HG03520 (cell line): Measurements from ENCODE around the gene ARMC6.

Source experiments
- ATAC-seq: cut with Tn5 transposase; IDR thresholded peaks from one replicate; pipeline ENCODE4 v1.9.1; 2021; ENCODE audit warnings: mild to moderate bottlenecking, moderate library complexity; ENCODE audit not compliant: unreplicated experiment

The ARMC6 gene

DNA sequence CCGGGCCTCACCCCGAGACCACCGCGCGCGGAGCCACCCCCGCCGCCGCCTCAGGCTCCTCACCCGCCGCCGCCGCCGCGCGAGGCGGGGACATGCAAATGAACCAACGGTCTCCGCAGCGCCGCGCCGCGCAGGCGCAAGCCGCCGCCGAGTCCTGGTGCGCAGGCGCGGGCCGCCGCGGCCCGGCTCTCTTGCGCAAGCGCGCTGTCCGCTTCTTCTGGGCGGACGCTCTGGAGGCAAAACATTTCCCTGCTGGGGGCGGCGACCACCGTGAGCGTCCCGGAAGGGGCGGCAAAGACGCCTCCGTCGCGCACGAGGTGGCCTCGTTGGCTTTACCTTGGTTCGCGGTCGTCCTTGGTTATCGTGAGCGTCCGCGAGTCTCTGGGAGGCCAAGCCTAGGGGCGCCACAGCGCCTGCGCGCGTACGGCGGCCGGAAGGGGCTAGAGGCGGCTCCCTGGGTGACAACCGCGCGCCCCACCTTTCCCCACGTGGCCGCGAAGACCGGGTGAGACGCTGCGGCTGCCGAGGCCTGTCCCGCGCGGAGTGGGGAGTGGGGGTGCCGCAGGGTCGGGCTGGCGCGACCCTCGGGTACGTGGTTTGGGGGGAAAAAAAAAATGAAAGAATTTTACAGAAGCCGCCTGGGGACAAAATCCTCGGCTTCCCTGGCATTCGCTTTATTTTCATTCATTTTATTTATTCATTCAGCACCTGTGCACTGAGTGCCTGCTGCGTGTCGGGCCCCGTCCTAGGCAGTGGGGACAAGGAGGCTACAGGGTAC is at the start of gene ARMC6, which contains the start of gene SUGP2:
Gene ARMC6 (plus strand): TSS at position 178 of the 778 bp plus-strand sequence. CDS start 607 bp downstream, outside the sequence.
Gene SUGP2 (minus strand): TSS at position 92 of the 778 bp plus-strand sequence. CDS start 2,446 bp downstream, outside the sequence.
- ATAC-seq, result peak; percentile 67

DNA sequence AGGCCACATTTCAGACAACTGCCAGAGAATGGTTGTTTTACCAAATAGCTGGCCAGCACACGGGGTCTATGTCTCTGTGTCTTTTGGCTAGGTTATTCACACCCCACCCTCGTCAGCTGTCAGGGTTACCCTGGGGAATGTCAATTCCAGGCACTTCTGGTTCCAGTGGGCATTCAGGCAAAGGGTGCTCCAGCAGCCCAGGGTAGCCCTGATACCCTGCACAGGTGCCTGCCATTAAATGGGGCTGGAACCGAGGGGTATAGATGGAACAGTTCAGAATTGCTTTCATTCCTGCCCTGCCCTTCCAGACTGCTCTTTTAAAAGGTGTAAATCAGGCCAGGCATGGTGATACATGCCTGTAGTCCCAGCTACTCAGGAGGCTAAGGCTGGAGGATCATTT is 49.2 kb upstream of the ARMC6 start:
- ATAC-seq, result no peak

DNA sequence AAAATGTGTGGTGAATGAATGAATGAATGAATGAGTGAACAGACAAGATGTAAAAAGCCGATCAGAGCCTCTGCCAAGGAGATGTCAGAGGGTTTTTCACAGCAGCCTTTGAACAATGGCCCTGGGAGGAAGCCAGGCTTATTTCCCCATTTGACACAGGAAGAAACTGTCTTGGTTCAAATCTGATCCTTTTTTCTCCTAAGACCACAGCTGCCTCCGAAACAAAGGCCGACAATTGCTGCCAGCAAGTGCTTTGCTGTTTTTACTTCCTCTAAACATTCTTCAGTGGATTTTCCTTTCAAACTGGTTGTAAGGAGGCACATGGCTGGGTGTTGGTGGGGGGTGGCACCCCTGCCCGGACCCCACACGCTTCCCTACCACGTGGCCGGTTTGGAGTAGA is 48.1 kb upstream of the ARMC6 start:
- ATAC-seq, result no peak

DNA sequence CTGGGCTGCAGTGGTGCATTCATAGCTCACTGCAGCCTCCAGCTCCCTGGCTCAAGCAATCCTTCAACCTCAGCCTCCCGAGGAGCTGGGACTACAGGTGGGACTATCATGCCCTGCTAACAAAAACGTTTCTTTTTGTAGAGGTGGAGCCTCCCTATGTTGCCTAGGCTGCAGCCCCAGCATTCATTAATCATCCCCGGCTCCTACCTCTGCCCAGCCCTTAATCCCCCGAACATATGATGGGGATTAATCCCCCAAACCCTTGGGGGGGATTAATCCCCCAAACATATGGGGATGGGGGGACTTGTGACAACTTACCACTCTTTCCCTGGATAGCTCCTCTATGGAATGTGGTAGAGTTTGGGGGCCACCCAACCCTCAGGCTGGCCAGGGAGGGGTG is 45.9 kb upstream of the ARMC6 start:
- ATAC-seq, result no peak

DNA sequence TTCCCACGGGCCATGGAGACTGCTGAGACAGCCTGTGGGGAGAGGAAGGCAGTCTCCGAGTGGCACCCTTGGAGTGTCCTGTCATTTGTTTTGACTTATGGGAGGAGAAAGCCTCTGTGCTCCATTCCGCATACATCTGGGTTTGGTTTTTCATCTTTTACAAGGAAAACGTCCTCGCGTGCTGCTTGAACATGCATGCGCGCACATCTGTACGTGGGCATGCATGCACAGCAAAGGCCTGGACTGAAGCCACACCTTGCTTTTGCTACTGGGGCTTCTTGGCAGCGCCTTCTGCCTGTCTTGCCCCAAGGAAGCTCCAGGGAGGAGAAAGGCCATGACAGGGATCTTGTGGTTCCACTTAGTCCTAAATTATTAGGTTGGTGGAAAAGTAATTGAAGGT is 44.1 kb upstream of the ARMC6 start:
- no peak for ATAC-seq

DNA sequence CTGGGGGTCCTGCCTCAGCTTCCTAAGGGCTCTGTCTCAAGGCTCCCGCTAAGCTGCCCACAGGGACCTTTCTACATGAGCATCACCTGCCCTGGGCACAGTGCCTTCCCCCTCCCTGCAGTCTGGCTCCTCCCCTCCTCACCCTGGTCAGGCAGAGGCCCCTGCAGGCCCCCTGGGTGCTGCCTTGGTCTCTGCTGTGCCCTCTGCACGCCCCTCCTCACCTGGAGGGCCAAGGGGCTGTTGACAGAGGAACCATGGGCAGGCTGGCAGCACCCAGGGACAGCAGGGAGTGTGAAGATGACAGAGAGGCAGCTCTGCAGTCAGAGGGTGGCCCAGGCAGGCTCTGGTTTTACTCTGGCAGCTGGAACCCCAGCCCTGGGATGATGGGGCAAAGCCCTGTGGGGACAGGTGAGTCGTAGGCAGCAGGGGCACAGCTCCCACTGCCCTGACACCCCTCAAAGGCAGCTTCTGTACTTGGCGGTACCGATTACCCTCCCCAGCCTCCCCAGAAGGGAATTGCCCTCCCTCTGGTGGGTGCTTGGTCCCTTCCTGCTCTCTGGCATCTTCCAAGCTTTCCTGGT is 43.2 kb upstream of the ARMC6 start:
- no peak for ATAC-seq

DNA sequence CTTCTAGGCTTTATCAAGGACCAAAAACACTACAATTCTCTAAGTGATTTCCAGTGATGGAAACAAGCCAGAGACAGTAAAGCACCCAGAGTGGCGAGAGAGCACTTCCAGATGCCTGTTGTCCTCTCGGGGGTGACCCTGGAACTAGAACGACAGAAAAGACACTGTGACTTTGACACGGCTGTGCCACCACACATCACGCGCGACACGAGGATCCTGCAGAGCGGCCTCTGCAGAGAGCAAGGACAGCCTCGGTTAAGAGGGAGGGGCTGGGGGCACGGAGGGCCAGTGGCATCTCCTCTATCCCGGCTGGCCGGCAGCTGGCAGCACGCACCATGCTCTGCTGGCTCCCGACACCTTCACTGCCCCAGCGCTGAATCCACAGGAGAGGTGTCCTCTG is 42.4 kb upstream of the ARMC6 start:
- no peak for ATAC-seq

DNA sequence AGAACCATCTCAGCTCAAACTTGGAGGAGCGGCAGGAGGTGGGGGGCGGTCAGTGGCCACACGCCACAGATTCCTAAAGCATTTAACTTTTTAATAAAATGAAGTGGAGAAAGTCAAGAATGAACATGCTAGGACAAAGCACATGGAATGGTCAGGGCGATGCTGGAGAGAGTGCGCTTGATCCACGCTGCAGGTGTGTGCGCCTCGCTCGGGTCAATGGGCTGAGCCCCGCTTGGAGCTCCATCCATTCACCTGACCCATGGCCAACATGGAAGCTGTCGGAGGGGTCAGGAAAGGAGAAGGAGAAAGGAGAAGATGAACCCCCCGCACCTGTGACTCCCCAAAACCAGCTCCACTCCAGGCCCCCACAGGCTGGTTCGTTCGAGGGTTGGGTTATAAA is 41.9 kb upstream of the ARMC6 start:
- no peak for ATAC-seq

DNA sequence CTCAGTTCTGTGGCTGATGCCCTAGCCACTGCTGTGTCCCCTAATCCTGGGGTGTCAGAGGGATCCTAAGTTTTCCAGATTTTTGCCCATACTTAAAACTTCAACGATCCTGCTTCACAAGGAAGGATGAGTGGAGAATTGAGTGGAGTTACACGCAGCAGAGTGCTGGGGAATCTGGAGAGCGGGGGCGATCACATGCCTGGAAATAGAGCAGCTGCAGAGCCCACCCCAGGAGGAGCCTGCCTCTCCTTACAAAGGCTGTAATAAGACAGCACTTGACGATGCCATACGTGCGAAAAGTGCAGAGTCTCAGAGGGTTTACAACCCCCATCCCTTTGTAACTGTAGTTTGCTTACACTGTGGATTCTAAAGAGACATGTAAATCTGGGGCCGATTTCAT is 40.7 kb upstream of the ARMC6 start:
- ATAC-seq, result no peak

DNA sequence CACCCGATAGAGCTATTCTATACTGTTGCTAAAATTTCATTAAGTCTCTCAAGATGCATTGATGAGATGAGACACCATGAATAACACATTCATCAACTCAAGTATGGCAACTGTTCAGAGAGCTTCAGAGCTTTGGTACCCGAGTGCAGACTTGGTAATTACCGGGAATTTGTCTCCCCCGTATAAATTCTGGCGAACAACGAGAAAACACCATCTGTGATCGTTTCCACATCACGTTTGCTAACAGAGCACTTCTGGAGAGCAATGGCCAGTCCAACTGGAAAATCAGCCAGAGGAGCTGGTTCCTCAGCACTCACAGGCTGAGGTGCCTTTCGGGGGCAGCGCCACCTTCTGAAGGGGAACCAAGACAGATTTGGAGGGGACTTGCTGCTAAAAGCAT is 40.3 kb upstream of the ARMC6 start:
- no peak for ATAC-seq

DNA sequence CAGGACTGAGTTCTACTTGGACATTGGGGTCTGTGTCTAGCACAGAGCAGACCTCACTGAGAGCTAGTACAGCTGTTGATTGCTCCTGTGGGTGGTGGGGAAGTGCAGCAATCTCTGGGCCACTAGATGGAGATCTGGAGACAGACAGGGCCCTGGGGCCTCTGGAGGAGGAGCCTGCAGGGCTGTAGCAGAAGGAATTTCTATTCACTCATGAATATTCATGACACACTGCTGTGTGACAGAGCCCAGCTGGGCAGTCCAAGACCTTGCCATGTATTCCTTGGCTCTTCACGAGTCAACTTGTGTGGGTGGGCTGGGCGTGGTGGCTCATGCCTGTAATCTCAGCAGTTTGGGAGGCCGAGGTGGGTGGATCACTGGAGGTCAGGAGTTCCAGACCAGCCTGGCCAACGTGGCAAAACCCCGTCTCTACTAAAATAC is 37.6 kb upstream of the ARMC6 start:
- no peak for ATAC-seq

DNA sequence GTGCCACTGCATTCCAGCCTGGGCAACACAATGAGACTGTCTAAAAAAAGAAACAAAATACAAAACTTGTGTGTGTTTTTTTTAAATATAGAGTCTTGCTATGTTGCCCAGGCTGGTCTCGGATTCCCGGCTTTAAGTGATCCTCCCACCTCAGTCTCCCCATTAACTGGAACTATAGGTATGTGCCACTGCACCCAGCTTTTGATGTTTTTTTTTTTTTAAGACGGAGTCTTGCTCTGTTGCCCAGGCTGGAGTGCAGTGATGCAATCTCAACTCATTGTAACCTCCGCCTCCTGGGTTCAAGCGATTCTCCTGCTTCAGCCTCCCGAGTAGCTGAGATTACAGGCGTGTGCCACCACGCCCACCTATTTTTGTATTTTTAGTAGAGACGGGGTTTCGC is 37.1 kb upstream of the ARMC6 start:
- no peak for ATAC-seq

DNA sequence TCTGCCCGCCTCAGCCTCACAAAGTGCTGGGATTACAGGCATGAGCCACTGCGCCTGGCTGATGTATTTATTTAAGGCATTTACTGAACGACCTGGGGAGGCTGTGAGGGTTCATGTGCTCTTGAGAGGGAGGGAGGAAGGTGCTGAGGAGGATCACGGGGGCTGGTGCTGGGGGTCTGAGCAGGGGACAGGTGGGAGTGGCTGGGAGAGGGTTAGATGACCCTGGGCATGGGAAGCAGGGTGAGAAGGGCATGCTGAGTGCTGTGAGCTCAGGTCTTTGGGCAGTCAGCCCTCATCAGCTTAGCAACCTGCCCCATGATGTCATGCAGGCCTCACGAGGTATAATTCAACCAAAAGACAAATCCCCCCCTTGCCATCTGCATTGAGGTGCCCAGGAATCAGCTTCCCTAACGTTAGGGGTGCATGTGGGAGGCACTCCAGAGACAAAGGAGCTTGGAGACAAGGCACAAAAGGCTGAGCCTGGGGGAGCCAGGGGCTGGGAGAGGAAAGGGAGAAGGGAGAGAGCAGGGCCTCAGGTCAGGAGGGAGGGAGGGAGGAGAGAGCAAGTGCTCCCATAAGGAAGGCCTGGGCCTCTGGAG is 36.5 kb upstream of the ARMC6 start:
- ATAC-seq, result no peak

DNA sequence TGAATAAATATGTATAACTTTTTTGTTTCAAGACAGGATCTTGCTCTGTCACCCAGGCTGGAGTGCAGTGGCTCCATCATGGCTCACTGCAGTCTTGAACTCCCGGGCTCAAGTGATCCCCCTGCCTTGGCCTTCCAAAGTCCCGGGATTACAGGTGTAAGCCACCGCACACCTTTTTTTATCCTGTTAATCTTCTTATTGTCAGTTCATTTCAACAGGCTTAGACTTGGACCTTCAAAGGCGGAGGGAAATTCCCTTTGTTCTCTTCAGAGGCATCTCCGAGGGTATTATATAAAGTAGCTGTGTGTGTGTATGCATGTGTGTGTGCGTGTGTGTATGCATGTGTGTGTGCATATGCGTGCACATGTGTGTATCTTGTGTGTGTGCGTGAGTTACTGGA is 35.1 kb upstream of the ARMC6 start:
- ATAC-seq, result no peak

DNA sequence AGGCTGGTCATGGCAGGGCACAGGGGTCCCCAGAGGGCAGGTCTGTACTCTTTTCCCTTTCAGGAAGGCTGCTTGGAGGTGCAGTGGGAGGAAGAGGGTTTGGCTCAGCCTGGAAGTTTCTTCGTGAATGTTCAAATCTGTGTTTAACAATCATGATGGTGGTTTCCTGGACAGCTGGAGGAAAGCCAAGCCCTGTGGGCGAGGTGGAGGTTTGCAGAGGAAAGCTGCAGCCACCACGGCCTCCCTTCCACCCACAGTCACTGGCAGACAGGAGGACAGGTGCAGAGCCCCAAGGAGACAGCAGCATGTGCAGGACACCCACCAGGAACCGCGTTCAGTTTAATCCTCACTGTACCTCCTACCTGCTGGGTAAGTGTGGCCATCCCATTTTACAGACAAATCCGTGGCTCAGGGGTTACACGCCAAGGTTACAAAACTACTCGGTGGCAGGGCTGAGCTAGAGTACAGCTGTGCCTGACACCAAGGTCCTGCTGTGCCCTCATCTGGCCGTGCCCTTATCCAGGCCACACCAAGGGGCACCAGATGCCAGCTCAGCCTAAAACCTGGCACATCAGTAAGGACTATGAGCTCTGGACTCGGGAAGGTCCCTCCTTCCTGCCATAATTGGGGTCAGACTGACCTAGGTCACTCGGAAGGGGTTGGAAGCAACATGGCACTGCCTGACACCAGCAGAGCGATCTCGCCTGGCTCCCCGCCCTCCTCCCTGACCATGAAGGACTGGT is 34.2 kb upstream of the ARMC6 start:
- no peak for ATAC-seq

DNA sequence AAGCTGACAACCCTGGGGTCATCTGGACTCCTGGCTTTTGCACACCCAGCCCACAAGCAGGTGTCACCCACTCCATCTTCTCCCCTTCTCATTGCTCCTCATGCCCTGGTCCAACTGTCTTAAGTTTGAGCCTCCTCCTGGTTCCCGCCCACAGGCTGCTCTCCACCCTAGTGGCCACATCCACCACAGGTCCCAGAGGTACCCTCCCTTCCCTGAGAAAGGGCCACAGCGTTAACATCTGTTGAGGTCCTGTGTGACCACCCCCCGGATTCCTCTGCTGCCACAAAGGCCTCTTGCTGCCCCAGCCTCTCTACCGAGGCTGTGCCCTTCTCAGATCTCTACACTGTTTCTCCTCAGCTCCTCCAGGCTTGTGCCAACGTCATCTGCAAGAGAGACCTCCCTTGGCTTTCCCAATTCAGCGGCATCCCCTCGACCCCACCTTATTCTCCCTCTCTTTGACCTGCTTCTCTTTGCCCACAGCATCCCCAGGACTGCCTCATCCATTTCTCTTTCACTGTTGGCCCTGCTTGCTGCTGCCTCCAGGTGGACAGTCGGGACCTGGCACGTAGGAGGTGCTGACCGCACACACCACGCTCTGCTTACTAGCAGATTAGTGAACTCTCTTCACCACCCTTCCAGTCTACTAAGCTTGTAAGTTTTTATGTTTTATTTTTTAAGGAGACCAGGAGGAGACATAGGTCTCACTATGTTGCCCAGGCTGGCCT is 33.3 kb upstream of the ARMC6 start:
- ATAC-seq, result no peak

DNA sequence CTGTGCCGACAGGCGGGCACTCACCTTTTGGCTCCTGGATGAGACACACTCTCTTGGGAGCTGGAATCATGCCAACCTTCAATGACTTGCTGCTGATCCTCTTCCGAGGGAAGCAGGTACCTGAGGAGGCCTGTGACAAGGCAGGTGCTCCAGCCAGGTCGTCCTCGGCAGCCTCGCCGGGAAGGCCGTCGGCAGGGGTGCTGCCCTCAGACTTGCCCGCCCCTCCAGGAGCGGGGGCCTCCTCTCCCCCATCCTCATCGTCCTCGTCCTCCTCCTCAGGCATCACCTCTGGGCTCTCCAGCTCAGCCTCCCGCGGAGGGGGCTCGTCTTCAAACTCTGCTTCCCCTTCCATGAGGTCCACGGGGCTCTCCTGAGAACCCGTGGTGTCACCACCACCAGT is 29.3 kb upstream of the ARMC6 start:
- ATAC-seq, result no peak

DNA sequence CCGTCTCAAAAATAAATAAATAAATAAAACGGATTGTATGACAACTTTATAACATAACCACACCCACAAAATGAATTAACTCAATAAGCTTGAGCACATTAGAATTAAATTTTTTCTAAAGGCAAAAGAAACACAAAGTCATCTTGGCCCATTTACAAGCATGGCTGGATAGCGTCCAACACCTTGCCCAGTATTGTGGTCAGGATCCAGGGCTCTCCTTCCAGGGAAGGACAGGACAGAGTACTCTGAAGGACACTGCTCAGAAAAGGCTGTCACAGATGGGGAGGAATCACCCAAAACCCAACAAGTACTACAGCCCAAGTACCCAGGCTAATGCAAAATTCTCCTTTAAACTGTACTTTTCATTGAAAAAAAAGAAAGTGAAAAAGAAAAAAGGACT is 27.2 kb upstream of the ARMC6 start:
- ATAC-seq, result no peak

DNA sequence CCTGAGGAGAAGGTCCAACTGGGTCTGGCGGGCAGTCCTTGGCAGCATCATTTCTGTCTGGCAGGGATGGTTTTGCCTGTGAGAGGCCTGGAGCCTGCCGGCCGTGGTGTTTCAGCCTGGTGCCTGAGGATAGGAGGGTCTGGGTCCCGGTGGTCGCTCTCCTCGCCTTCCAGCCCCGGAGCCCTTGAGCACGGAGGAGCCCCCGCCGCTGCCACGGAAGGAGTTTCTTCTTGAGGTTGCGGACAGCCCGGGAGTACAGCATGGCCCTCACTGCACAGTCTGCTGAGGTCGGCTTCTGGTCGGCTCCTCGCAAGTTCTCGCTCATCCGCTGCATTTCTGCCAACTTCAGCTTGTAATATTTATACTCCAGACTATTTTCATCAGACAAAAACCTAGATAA is 23.5 kb upstream of the ARMC6 start:
- no peak for ATAC-seq

DNA sequence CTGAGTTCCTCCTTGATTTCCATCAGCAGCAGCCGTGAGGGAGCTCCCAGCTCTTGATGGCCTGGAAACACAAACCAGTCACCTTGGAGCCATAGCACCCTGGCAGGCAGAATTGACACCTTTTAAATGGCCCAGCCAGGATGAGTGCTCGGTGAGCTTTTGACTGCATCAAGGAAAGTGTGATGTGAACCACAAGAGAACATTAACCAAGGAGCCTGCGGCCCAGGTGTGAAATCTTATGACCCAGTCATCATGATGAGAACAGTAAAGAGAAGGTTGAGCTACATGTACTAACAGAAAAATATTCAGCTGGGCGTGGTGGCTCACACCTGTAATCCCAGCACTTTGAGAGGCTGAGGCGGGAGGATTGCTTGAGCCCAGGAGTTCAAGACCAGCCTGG is 22.9 kb upstream of the ARMC6 start:
- ATAC-seq, result no peak

DNA sequence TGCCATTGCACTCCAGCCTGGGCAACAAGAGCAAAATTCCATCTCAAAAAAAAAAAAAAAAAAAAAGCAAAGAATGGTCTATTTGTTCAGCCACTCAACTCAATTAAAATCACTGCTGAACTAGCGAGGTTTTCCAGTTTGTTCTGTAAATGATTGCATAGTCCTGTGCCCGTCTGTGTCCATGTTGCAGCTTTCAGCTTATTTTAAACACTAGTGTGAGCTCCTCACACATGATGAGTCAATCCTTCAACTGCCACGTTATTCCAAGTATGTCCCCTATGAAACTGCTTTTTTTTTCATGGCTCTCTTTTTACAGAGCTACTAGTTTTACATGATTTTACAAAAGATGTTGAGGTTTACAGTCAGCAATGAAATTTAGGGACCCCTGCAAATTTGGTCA is 12.3 kb upstream of the ARMC6 start:
- no peak for ATAC-seq
